NCI-H226 (cell line): ENCODE measurements around the gene CYP2W1.
A peak's percentile ranks its signal among the peaks of the same experiment; 100 is the strongest.
"Not testable (repeated sequence)": the region's sequence is repeated elsewhere in the genome, so short reads cannot be mapped to it uniquely, and the experiment has no call there.

Experiments
- DNase-seq: peaks from one replicate; pipeline ENCODE4 v3.0.0-alpha.2; 2015

The CYP2W1 gene

DNA sequence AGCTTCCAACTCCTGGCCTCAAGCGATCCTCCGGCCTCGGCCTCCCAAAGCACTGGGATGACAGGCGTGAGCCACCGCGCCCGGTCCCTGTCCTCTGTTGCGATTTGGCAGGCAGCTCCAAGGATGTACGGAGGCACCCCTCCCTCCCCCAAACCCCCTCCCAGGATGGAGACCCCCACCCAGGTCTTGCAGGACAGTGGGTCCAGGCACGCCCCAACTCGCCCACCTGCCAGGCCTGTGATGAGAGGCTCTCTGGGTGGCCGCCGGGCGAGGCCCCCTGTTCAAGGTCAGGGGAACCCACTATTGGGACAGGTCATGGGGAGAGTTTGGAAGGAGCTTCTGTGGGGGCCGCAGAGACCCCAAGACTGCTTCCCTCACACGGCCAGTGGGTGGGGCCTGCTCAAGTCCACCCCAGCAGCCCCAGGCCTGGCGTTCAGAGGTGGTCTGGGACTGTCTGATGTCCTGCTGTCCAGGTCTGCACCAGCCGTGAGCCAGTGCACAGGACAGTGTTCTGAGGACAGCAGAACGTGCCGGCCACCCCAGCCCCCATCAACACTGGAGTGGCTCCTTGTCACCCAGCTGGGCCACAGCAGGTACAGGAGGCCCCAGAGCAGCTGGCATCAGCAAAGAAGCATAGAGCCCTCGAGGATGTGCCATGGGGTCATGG lies 31.0 kb upstream of the CYP2W1 start:
- DNase-seq = no peak

DNA sequence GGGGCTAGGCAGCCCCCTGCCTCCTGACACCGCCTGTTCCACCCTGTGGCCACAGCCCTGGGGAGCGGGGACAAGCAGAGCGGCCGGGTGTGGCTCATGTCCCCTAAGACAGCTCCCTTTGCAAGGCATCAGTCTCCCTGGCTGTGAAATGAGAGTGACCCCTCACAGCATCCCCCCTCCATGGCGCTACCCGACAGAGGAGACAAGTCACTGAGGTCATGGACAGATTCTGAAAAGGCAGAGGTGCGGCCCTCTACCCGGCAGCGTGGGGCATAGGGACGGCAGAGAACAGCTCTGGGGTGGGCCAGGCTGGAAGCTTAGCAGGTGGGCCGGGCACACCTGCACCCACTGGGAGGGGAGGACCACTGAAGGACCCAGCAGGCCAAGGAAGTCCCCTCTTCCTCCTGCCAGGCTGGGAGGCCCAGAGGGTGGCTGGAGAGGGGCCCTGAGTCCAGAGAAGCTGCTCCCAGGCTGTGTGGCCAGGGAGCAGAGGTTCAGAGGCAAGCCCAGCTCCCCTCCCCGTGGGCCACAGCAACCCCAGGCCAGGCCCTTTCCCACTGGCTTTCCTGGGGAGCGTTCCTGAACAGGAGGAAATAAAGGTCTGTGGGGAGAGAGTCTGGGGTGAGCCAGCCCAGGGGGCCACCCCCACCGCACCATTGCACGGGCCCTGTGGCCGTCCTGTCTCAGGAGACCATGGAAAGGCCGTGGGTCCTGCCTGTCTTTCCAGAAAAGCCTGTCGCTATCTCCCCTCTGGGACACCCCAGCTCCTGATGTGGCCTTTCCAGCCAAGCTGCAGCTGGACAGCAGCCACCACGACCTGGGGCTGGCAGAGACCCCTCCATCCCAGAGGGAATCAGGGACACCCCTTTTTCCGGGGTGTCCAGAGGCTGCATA lies 30.2 kb upstream of the CYP2W1 start:
- no peak for DNase-seq

DNA sequence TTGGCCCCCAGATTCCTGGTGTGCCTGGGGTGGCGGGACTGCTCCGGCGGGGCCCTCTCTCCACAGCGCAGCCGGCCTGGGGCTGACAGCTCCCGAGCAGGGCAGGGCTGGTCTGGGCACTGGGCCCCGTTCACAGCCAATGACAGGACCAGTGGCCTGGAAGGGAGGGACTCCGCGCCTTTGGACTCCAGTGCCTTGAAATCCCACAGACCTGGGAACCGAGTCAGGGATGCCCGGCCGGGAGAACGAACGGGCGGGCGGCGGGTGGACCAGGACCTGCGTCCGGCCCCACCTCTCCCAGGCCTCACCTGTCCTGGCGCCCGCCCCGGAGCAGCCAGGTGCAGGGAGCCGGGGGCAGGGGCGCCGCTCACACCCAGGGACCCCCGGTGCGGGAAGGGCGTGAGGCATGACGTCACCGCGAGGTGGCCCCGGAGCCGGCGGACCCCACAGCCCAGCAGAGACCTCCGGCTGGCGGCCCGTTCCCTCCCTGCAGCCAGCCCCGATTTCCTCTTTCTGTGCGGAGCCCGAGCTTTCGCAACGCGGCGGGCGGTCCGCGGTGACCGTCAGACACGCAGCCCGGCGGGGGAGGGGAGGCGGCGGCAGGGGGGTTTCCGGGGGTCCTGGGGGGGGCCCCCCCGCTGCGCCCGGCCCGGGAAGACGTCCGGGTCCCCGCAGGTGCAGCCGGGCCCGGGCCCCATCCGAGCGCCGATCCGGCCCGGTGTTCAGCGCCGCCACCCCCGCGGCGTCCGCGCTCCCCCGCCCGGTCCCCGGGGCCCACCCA lies 29.2 kb upstream of the CYP2W1 start:
- peak; percentile 28 for DNase-seq

DNA sequence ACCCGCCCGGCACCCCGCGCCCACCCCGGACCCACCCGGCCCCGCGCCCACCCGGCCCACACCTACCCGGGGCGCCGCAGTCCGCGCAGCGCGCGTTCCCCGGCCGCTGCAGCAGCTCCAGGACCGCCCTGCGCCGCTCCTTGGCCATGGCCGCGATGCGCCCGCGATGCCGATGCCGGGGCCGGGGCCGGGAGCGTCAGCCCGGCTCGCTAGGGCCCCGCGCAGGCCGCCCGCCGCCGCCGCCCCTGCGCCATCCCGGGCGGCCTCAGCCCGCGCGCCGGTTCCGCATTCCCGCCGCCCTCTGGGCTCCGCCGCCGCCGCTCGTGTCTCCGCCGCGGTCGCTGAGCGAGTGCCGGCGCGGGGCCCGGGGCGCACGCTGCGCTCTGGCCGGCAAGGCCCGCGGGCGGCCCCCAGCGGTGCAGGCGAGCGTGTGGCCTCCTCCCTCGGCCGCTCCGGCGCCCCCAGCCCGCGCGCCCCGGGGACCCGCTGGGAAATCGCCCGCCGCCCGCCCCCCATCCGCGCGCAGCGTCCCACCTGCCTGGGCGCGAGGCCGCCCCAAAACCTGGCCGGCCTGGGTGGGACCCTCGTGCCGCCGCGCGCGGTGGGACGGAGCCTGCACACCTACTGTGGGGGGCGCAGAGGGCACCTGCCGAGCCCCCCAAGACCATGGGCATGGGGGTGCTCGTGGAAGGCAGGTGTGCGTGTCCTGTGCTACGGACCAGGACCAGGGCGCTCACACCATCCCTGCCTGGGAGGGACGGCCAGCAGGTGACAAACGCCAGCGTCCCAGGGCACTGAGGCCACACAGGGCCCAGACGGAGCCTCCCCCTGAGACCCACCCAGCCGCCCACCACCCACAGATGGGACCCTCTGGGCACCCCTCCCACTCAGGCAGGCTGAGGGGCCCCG lies 28.4 kb upstream of the CYP2W1 start, which contains the start of gene ADAP1:
TSS of gene ADAP1 (minus strand) at position 351 of the 909 bp plus-strand sequence. CDS start at position 148, 203 bp downstream.
- DNase-seq = peak; percentile 62

DNA sequence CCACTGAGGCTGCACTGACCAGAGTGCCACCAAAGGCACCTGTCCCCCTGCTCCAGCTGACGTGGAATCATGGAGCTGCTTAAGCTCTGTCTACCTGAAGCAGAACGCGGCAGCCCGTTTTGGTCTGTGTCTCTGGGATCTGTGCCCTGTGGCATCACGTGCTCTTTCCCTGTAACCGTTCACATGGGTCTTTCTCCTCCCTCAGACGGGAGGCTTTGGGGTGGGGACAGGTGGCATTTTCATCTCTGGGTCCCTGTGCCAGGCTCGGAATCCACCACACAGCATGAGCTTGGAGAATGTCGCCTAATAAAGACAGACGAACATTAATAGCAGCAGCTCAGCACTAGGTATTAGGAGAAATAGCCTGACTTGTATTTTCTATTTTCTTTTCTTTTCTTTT lies 26.9 kb upstream of the CYP2W1 start:
- DNase-seq = no peak

DNA sequence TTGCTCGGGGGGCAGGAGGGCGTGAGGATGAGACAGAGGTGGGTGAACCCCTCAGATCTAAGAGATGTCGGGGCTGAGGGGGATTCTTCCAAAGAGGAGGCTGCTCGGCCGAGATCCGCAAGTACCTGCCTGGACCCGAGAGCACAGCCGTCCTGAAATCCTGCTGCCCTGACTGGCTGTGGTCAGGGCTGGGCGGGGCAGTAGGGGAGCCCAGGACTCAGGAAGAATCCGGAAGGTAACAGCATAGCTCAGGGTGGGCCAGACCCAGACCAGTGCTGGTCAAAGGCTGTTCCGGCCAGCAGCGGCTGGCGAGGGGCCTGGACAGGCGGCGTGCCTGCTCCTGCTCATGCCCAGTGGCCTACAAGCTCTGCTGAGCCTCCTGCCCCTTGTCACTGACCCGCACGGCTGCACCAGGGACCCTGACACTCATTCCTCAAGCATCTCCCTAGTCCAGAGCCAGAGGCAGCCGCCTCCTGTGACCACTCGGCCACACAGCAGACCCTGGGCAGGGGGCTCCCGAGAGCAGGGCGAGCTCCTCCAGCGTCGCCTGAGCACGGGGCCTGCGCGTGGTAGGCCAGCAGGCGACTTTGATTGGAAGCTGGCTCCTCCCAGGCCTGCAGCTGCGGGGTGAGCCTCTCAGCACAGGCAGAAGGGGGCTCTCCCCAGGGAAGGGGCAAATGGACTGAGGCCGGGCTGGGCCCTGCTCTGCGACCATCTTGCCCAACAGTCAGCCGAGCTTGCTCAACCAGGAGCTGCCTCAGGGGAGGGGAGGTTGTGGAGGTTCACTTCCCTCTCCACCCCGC lies 25.4 kb upstream of the CYP2W1 start:
- DNase-seq = no peak

DNA sequence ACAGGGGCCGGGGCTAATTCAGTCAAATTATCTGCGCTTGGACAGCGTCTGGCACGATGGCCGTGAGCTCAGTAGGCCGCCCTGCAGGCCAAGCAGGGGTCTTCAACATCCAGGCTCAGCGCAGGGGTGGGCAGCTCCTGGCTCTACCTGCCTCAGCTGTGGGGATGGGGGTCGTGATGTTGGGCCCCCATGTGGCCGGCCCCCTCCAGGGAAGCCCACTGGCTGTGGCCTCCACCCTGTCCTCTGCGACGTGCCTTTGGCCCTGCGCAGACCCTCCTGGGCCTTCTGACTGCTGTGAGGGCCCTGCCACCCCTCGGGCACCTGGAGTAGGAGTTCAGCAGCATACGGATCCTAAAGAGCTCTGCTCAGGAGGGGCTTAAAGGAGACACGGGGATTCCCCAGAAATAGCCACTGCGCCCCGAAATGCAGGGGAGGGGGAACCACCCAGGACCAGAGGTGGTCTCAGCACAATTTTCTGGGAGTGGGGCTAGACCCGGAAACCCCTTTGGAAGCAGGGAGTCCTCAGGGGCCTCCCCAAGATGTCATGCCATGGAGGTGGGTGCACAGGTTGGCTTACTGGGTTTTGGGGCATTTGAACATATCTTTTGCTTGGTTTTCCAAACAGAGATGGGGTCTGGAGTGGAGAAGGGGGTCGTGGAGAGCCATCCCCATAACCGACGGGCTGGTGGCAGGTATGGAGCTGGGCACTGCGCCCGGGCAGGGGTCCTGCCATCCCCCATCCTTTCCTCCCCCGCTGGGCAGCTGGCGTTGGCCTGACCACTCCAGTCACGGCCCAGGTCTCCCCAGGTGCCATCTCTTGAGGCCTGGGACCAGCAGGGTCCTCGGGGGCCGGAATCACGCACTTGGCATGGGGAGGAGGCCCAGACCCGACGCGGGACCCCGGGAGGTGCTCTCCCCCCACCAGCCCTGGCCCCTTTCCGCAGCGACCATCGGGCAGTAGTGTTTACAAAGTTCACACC lies 24.5 kb upstream of the CYP2W1 start:
- no peak for DNase-seq

DNA sequence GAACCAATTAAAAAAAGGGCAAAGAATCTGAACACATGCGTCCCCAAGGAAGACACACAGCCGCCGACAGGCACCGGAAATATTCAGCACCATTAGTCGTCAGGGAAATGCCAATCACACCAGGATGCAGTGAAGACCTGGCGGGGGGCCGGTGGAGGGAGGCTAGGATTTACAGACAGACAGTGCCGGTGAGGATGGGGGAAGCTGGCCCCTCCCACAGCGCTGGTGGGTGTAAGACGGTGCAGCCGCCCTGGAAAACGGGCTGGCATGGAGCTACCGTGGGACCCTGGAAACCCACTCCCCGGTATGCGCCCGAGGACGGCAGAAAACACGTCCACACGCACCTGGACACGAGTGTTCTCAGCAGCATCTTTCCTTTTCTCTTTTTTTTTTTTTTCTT lies 23.7 kb upstream of the CYP2W1 start:
- no peak for DNase-seq

DNA sequence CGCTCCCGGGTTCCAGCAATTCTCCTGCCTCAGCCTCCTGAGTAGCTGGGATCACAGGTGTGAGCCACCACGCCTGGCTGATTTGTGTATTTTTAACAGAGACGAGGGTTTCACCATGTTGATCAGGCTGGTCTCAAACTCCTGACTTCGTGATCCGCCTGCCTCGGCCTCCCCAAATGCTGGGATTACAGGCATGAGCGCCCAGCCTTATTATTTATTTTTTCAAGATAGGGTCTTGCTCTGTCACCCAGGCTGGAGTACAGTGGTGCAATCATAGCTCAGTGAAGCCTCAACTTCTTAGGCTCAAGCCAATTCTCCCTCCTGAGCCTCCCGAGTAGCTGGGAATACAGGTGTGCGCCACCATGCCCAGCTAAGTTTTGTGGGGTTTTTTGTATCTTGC lies 23.2 kb upstream of the CYP2W1 start:
- not testable (repeated sequence) for DNase-seq

DNA sequence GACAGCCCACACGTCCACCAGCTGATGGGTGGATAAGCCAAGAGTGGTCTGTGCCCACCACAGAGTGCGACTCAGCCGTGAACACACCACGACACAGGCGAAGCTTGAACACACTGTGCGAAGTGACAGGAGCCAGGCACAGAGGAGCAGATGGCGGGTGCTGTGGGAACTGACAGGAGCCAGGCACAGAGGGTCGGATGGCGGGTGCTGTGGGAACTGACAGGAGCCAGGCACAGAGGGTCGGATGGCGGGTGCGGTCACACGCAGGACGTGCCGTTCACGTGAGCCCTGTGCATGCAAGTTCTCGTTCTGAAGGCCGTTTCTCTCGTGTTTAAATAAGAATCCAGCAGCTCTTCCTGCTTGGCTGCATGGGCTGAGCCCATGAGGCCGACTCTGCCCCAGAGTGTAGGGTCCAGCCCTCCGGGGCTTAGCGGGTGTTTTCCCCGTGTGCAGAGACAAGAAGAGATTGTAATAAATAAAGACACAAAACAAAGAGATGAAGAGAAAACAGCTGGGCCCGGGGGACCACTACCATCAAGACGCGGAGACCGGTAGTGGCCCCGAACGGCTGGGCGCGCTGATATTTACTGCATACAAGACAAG lies 22.6 kb upstream of the CYP2W1 start:
- DNase-seq = no peak

DNA sequence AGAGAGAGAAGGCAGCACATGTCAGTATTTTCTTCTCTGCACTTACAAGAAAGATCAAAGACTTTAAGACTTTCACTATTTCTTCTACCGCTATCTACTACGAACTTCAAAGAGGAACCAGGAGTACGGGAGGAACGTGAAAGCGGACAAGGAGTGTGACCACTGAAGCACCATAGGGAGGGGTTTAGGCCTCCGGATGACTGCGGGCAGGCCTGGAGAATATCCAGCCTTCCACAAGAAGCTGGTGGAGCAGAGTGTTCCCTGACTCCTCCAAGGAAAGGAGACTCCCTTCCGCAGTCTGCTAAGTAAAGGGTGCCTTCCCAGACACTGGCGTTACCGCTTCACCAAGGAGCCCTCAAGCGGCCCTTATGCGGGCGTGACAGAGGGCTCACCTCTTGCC lies 22.0 kb upstream of the CYP2W1 start:
- not testable (repeated sequence) for DNase-seq

DNA sequence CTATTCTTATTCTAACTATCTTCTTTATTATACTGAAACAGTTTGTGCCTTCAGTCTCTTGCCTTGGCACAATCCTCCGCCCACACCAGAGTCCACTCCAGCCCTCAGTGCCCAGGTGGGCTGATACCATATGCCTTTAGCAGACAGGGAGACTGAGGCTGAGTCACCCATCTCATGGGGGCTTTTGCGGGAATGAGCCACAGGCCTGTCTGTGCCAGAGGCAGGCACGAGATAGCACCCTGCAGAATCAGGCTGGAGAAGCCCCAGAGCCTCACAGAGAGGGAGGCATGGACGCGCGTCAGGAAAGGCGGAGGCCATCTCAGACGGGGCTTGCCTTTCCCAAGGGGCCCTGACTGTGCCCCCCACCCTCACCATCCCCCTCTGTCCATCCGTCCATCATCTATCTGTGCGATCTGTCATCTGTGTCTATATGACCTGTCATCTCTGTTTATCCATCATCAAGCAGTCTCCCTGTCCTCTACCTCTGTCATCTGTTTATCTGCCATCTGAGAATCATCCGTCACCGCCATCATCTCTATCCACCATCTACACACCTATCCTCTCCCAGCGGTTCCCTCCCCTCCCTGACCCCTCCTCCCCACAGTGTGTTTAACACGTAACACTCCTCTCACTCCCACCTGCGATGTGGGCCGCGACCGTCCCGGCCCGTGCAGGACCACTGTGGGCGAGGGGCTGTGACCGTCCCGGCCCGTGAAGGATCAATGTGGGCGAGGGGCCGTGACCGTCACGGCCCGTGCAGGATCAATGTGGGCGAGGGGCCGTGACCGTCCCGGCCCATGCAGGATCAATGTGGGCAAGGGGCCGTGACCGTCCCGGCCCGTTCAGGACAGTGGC lies 21.2 kb upstream of the CYP2W1 start:
- no peak for DNase-seq

DNA sequence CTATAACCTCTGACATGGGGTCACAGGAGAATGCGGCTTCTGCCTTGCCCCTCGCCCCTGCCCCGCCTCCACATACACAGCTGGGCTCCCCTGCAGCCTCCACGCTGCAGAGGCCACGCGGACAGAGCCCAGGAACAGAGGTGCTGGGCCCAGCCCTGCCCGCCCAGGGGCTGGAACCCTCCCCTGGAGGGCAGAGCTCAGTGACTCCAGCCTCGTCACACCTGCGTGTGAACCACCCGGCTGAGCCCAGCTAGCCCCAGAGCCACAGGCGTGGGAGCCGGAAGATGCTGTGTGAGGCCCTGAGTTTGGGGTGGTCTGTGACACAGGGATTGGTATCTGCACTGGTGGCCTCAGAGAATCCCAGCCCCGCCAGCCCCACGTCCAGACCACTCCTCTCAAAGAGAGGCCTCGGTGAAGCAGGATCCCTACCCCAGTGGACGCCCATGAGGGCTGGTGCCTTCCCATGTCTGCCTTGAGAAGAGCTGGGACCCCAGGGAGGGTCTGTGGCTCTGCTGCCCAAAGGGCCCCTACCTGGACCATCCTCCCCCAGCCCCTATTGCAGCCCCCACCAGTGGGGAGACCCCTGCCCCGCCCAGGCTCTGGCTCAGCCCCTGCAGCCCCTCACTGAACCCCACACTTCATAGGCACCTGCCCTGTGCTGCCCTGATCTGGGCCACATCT lies 20.4 kb upstream of the CYP2W1 start:
- DNase-seq = no peak

DNA sequence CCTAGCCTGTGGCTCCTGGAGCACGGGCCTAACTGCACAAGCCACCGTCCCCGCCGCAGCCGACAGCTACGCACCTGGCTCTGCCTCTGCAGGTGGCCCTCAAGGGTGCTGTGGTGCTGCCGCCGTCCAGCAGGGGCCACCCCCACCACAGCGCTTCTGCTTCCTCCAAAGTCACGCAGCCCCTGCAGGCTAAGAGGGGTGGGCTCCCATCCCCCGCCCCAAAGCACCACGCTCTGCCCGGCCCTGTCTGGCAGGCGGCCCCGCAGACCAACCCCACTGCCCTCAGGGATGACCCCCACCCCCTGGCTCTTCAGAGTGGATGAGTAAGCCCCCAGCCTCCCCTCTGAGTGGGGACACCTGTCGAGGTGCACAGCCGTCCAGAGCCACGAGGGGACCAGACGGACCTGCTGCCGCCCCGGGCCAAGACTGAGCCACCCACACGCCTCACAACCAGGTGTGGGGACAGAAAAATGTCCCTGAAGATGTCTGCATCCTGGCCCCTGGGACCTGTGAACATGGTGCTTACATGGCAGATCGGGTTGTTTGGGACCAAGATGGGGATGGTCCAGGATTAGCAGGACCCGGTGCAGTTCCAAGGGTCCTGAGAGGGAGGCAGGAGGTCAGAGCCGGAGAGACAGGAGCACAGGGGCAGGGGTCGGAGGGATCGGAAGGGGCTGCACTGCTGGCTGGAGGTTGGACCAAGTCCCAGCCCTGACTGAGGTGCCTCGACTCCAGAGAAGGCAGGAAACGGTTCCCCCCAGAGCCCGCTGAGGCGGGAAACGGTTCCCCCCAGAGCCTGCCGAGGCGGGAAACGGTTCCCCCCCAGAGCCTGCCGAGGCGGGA lies 19.5 kb upstream of the CYP2W1 start:
- no peak for DNase-seq

DNA sequence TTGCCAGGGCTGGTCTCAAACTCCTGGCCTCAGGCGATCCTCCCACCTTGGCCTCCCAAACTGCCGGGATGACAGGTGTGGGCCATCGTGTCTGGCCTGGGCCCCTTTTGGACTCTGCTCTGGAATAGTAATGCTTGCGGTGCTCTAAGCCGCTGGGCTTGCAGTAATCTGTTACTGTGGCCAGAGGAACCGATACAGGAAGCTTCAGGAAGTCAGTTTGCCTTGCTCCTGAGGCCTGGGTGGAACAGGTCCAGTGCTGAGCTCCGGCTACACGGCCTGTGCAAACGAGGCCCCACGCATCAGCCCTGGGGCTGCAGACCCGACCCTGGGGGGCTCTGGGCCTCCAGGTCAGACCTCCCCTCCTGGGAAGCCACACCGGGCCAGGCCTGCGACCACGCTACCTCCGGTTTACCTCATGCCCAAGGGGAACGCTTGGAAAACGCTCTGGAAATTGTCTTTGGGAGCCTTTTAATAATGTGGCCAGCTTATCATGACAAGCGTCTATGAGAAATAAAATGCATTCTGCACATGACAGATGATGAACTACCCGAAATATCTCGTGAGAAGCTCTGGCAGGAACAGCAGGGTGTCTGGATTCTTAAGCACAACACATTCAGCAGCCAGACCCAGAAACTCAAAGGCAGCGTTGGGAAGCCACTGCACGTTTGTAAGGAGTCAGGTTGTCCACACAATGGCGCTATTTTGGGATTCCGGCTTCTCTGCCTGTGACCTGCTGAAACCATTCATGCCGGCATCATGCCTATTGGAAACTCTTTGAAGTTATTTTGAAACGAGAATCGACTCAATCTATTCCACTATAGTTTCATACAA lies 18.4 kb upstream of the CYP2W1 start:
- DNase-seq = no peak
